LNCaP clone FGC (cell line): ENCODE measurements around the gene MAPK9.
A peak's percentile ranks its signal among the peaks of the same experiment; 100 is the strongest.

ENCODE experiments used
- DNase-seq: peaks from one replicate; pipeline ENCODE4 v3.0.0-alpha.2; 2011; ENCODE audit warnings: low read depth
- H3K4me3 ChIP-seq: 2 replicates; pipeline ENCODE4 v1.5.1; 2011; ENCODE audit warnings: mild to moderate bottlenecking, low read depth, low read length, control low read depth
- CTCF ChIP-seq: IDR thresholded peaks from 2 replicates; pipeline ENCODE4 v1.5.1; 2012; ENCODE audit warnings: mild to moderate bottlenecking; ENCODE audit not compliant: control insufficient read depth, insufficient read depth; ENCODE audit errors: extremely low read depth

The MAPK9 gene

DNA sequence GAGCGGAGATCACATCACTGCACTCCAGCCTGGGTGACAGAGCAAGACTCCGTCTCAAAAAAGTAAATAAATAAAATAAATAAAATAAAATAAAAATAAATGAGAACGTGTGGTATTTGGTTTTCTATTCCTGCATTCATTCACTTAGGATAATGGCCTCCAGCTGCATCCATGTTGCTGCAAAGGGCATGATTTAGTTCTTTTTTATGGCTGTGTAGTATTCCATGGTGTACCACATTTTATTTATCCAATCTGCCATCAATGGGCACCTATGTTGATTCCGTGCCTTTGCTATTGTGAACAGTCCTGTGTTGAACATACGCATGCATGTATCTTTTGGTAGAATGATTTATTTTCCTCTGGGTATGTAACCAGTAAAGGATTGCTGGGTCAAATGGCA lies 74.1 kb downstream of the MAPK9 start:
- no peak for TF ChIP-seq CTCF
- no peak for DNase-seq
- no peak overlapping the region for H3K4me3 ChIP-seq

GRCh38 chr5:180216646-180217171 lies 75.2 kb downstream of the MAPK9 start:
- H3K4me3 ChIP-seq = no peak overlapping the region
- no peak for DNase-seq
- no peak for TF ChIP-seq CTCF

DNA sequence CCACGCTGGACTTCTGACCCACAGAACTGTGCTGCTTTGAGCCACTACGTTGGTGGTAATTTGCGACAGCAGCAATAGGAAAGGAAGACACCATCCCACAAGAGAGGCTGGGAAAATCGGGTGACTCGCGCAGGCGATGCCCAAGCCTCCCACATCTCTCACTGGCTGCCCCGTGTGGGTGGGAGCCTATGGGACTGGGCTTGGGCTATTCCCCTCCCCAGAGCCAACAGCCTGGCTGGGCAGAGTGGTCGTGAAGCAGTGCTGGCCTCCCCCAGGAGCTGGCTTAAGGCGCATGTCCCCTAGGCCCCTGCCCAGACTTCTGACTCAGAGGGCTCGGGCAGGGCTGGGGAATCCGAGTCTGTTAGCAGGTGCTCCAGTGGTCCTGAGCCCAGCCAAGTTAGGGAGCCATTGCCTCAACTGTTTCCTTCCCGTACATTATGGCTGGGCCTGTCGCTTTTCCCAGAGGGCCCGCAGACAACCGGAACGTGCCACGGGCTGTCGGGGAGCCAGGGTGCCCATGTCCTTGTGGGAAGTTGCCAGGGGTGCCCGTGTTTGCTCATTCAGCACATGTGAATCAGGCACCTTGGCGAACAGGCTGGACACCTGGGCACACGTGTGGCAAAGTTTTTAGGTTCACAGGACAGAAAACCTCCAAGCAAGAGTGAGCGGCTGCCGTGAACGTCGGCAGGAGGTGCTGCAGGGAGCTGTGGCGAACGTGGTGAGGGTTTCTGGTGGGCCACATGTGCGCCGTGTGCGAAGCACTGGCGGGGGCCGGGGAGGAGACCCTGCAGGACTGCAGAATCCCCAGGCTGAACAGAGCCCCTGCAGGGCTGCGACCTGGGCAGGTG lies 75.9 kb downstream of the MAPK9 start:
- DNase-seq = no peak
- H3K4me3 ChIP-seq = no peak overlapping the region
- TF ChIP-seq CTCF = no peak

DNA sequence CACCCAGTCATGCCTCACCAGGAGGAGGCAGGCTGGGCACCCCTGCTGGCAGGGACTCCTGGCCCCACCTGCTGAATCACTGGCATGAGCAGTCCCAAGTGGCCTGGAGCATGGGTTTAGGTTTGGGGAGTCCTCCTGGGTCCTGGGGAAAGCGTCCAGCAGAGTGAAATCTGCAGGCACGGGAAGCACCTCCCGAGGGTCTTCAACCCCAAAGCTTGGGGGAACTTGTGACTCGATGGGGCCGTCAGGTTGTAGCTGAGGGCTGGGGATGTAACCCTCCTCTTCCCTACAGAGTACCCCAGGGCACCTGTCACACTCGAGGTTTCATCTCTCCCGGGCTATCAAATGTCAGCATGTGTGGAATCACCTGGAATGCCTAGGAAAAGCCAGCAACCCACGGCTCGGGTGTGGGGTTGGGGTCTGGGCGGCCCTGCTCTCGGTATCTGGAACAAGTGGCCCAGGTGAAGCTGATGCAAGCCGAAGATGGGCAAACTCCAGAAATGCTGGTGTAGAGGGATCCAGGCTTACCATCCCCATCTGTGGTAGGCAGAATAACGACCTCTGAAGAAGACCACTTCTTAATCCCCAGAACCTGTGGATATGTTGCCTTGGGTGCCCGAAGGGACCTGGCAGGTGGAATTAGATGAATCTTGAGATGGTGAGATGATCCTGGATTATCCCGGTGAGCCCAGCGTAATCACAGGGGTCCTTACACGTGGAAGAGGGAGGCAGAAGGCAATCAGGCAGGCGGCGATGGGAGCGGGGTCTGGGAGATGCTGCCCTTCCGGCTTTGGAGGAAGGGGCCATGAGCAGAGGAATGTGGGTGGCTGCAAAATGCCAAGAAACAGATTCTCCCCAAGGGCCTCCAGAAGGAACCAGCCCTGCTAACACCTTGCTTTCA lies 76.8 kb downstream of the MAPK9 start:
- no peak for TF ChIP-seq CTCF
- DNase-seq = no peak
- H3K4me3 ChIP-seq = no peak overlapping the region

GRCh38 chr5:180213657-180214207 lies 78.2 kb downstream of the MAPK9 start:
- H3K4me3 ChIP-seq = no peak overlapping the region
- TF ChIP-seq CTCF = no peak
- DNase-seq = no peak

DNA sequence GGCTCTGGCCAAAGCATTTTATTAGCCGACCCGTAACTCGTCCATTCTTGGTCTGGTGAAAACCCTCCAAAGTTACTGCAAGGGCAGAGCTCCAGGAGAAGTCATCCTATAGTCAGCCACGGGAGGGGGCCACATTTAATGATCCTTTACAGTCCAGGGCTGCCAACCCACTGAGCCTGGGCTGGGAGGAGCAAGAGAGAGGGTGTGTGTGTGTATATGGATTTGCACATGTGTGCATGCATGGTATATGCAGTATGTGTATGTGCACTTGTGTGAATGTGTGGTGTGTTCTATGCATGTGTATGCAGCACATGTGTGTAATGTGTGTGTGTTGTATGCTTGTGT lies 78.7 kb downstream of the MAPK9 start:
- peak; percentile 80 for DNase-seq
- no peak overlapping the region for H3K4me3 ChIP-seq
- TF ChIP-seq CTCF = no peak
